ENCODE data around the gene GABRR2.

Gene GABRR2

DNA sequence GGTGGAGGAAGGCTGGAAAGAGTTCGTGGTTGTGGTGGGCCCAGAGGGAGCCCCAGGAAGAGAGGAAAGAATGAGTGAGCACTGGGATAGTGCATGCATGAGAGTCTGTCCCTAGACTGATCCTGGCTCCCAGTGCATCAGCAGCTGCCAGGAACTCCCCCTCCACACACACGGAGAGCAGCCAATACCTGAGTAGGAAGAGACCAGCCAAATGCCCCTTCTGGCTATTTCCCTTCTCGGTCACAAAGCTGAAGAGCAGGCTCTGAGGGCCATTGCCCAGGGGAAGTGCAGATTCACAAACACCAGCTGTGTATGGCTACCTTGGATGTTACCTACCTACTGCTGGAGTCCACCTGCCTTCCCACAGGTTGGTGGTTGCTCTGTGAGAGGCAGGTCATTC, 45.1 kb downstream of the GABRR2 start:
- DNase-seq (ENCODE audit: low read depth): no peak
- H3K4me3 ChIP-seq (ENCODE audit: low read depth, low read length): no peak overlapping the region

DNA sequence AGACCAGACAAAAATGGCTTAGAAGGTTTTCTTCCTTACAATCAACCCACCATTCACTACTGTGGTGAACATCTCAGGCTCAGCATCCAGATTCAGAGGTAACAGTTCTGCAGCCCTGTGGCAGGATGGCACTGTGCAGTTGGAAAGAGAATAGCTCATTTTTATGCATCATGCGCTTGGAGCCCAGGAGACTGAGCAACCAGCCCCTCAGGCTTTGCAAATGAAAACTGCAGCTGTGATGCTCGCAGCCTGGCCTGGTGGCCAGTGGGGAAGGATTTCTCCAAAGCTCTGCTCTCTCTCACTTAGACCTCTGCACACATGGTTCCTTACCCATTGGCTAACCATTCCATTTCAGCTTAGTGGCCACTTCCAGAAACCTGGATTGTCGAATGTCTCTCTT, 45.8 kb downstream of the GABRR2 start:
- DNase-seq (ENCODE audit: low read depth): no peak

DNA sequence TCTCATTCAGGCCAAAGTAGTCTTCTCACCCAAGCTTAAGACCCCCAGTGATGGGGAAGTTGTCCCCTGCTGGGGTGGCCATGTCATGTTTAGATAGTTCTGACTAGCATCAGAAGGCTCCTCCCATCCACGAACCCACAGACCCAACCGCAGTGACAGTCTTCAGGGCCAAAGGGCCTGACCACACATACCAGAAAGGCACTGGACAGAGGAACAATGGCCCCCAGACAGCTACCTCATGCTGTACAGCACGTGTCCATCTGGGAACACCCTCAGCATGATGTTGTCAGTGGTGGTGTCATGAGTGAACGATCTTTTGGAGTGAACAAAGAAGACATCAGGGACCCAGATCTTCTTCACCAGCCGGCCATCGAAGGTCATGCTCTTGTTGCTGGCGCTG, 46.3 kb downstream of the GABRR2 start:
- H3K4me3 ChIP-seq (ENCODE audit: low read depth, low read length): no peak overlapping the region
- DNase-seq (ENCODE audit: low read depth): no peak

More for the DNA sequence above, 45.8 kb downstream of the GABRR2 start:
- no peak overlapping the region for H3K4me3 ChIP-seq (ENCODE audit: low read depth, low read length)

DNA sequence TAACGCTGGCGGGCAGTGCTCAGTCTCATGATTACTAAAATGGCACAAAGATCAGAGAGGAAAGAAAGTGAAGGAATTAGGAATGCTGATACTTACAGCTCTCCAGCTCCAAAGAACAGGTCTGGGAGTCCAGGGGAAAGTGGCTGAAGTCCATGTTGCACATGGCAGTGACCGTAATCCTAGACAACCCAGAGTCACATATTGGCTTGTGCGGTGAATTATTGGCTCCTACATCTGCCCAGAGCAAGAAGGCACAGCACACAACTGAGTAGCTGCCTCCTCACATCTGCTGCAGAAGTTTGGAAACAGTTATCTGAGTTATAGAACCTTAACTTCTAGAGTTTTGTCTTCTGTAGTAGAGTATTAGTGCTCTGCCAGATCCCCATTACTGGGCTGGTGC, 47.2 kb downstream of the GABRR2 start:
- DNase-seq (ENCODE audit: low read depth): no peak
- H3K4me3 ChIP-seq (ENCODE audit: low read depth, low read length): no peak overlapping the region

DNA sequence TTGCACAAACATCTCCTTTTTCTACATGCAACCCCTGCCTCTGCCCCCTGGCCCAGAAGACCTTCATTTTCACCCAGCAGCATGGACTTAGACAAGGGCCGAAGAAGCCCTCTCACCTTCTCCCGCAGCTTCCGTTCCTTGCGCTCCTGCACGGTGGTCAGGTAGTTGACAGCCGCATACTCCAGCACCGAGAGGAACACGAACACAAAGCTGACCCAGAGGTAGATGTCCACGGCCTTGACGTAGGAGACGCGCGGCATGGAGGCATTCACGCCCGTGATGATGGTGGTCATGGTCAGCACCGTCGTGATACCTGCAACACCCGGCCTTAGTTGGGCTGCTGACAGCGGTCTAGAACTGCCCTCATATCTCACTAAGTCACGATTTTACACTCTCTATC, 50.8 kb downstream of the GABRR2 start:
- DNase-seq (ENCODE audit: low read depth): no peak

DNA sequence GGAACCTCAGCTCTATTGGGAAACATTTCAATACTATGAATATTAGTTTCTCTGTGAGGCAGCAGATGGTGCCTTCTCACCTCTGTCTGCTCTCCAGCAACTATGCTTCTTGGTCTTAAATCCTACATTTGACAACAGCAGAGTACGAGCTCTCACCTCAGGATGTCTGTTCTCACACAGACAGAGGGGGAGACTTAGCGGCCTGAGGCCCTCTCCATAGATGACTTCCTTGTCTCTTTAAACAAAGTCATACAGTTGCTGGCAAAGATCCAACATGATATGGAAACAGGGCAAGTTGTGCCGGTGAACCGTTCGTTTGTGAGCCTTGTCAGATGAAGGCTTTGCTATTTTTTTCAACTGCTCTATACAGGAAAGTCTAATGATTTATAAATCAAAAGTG, 54.3 kb downstream of the GABRR2 start:
- H3K4me3 ChIP-seq (ENCODE audit: low read depth, low read length): no peak overlapping the region
- no peak for DNase-seq (ENCODE audit: low read depth)

More for the DNA sequence above, 50.8 kb downstream of the GABRR2 start:
- no peak overlapping the region for H3K4me3 ChIP-seq (ENCODE audit: low read depth, low read length)

DNA sequence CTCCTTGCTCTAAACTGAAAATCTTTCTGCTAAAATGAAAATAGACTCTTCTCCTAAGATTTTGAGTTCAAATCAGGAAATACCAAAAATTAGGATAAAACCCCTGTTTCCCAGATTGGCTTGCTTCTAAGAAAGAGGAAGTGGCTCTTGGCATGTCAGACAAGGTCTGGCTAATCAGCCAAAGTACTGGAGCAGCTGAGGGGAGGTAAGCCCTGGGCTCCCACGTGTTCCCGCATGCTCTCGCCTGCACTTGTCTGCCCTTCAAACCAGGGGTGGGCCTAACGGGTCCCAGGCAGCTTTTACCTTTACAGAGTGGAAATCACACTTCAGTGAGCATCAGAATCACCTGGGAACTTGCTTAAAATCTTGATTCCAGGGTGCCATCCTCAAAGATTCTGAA, 54.8 kb downstream of the GABRR2 start:
- H3K4me3 ChIP-seq (ENCODE audit: low read depth, low read length): no peak overlapping the region
- no peak for DNase-seq (ENCODE audit: low read depth)

DNA sequence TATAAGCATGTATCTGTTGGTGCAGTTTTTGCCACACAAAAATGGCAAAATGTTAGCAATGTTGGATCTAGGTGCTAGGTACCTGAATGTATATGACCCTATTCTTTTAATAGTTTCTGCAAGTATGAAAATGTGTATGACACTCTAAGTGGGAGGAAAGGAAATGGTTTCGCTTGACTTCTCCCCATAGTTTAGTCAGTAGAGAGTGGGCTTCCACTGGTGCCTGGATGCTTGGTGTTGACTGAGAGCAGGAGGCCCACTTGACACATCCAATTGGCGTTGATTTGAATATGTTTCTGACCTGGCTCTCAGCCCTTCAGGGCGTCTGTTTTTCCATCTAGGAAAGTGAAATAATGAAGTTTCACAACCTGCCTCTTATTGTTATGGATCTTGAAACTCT, 56.2 kb downstream of the GABRR2 start:
- no peak for DNase-seq (ENCODE audit: low read depth)
- no peak overlapping the region for H3K4me3 ChIP-seq (ENCODE audit: low read depth, low read length)

DNA sequence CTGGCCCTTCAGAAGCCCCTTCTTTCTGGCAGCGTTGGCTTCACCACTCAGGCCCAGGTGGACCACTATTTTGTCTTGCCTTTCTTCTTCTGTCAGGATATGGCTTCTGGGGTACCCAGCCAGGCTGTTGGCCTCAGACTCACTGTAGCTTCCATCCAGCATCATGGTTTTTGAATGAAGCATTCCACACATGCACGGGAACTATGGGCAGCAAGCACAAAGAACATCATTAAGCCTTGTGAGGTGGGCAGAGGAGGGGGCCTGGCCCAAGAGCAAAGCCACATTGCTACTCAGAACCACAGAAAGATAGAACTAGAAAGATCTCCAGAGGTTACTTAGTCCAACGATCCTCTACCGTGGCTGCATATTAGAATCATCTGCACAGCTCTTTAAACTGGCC, 57.3 kb downstream of the GABRR2 start:
- no peak for DNase-seq (ENCODE audit: low read depth)
- H3K4me3 ChIP-seq (ENCODE audit: low read depth, low read length): no peak overlapping the region

DNA sequence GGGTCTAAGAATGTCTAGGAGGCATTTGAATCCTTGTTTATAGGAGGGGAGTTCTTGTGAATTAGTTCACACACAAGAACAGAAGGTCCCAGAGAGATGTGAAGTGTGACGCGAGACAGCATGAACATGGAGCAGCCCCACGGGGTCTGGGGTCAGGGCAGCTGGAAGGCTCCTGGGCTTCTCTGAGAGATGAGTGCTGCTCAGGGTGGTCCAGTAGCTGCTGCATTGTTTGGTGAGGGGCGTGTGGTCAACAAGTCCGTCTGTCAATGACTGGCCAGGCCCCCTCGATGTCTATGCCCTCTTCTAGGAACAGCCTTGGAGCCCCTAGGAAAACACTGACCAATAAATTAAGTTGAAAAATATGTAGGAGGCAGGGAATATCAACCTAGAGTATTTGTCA, 57.8 kb downstream of the GABRR2 start:
- no peak for DNase-seq (ENCODE audit: low read depth)
- H3K4me3 ChIP-seq (ENCODE audit: low read depth, low read length): no peak overlapping the region

DNA sequence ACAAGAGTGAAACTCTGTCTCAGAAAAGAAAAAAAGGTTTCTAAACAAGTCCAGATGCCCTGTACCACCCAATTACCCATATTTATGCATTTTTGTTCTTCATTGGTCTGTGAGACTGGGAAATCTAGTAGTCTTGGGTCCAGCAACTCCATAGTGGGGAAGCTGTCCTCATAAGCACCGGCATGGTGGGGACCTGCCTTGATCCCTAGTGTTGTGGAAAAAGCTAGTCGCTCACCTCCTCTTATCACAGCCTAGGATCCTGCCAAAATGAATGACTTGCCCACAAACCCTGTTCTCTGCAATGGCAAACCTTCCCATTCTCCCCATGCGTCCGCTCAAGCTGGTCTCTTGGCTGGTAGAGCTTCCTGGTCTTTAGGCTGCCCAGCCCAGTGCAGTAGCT, 59.7 kb downstream of the GABRR2 start:
- no peak for DNase-seq (ENCODE audit: low read depth)
- H3K4me3 ChIP-seq (ENCODE audit: low read depth, low read length): no peak overlapping the region

DNA sequence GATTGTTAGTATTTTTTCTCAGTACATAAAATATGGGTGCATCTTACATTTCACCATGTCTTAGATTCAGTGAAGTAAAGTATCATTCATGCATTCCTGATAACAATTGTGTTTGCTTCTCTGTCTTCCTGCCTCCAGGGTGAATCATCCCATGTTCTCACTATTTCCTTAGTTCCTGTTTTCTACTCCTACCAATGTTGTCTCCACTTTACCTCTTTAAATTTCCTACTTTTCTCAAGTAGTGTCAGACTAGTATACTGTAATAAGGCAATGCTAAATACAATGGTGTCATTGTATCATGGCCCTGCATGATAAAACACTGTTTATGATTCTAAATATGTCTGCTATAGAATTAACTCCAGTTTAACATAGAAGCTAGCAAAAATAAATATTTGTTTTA, 60.5 kb downstream of the GABRR2 start:
- no peak for DNase-seq (ENCODE audit: low read depth)
- no peak overlapping the region for H3K4me3 ChIP-seq (ENCODE audit: low read depth, low read length)

DNA sequence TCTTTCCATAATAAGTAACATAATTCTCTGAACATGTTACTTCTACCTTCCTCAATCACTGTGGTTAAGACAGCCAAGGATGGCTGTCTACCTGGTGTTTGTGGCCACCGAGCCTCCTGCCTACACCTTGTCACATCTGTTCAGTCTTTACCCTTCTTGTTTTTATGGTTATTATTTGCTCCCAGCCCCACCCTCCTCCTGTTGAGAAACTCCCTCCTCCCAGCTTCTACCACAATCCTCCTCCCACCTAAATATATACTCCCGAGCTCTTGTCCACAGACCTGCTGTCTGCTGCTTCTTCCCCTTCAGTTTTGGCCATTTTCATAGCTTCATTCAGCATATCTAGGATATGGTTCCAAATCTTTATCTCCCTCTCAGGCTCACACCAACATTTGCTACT, 62.2 kb downstream of the GABRR2 start:
- H3K4me3 ChIP-seq (ENCODE audit: low read depth, low read length): no peak overlapping the region
- DNase-seq (ENCODE audit: low read depth): no peak

DNA sequence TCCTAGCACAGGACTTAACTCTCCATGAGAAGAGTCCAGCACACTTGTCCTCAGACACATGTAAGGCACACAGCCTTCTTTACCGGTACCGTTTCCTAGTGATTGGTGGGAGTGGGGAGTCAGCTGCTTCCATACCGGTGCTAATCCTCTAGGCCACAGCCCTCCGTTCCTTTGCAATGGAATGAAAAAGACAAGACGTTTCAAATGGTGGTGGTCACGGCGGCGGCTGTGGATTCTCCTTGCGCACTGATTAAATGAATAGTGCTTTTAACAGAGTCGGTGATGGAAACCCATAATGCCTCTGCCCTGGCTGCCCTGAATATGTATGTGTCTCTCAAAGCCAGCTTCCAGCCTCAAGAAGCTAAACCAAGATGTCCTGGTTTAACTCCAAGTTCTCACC, 63.1 kb downstream of the GABRR2 start:
- no peak overlapping the region for H3K4me3 ChIP-seq (ENCODE audit: low read depth, low read length)
- DNase-seq (ENCODE audit: low read depth): no peak

DNA sequence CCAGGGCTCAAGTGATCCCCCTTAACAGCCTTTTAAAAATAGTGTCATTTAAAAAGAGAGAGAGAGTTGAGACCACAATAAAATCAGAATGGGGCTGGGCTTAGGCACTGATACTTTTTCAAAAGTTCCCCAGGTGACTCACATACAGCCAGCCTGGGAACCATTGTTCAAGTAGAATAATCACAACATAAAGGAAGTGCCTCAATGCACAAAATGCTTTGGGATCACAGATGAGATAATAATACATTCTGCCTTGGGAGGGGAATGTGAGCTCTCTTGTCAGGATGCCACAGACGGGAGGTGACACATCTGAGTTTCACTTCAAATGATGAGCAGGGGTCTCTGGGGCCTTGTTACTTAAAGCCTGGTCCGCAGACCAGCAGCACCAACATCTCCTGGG, 63.9 kb downstream of the GABRR2 start:
- no peak for DNase-seq (ENCODE audit: low read depth)
- H3K4me3 ChIP-seq (ENCODE audit: low read depth, low read length): no peak overlapping the region

DNA sequence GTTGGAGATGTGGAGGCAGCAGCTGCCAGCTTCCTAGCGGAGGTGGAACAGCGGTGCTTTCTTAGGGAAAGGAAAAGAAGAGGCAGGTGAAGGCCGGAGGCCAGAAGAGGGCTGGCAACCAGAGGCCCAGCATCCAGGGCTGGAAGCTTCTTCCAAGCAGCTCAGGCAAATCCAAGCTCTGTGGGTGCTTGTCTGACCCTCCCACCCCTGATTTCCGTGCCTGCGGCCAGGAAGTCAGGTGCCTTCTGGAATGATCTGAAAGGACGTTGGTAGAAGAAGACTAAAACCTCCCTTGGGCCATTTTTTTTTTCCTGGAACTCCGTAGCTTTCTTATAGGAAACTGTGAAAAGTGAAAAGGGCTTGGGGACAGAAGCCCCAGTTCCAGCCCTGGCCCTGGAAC, 64.9 kb downstream of the GABRR2 start:
- no peak for DNase-seq (ENCODE audit: low read depth)
- no peak overlapping the region for H3K4me3 ChIP-seq (ENCODE audit: low read depth, low read length)

DNA sequence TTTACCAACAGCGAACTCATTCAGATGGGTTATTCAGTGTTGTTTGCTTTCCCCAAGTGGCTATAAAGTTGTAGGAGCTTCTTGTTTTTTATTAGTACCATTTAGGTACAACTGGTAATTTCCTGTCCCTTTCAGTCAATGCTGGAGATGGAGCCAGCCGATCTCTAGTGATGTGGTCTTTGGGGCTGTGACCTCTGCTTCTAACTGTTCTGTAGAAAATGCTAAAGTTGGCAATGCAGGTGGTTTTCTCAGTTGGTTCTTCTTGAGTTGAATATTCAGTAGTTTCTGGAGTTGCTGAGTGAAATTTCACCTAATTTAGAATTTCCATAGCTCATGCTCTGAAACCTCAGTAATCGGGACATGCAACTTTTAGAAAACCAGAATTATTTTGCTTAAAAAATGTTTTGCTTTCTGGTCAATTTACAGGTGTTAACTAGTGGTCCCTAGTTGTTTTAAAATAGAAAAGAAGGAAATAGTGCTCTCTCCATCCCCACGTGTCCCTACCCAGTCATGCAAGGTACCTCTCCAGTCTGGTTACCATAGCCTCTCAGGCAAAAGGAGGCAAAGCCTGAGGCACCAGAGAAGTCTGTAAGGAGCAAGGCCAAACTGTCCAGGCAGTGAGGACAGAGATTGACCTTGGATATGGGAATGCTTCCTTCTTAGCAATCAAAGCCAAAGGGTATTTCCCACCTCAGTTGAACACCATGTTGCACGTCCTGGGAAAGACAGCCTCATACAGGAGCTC, 70.7 kb downstream of the GABRR2 start:
- H3K4me3 ChIP-seq (ENCODE audit: low read depth, low read length): no peak overlapping the region
- DNase-seq (ENCODE audit: low read depth): no peak

DNA sequence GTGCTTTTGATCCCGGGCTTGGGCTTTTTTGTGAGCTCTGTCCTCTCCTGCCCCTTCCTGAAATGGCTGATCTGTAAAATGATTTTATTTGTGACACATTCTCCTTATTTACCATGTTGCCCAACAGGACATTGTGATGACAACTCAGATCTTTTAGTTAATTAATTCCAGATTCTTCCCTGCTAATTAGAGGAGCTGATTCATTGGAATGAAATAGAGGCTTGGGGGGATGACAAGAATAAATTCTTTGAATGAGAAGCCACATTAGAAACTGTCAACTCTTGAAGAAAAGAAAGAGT, 71.8 kb downstream of the GABRR2 start:
- no peak overlapping the region for H3K4me3 ChIP-seq (ENCODE audit: low read depth, low read length)
- DNase-seq (ENCODE audit: low read depth): no peak

DNA sequence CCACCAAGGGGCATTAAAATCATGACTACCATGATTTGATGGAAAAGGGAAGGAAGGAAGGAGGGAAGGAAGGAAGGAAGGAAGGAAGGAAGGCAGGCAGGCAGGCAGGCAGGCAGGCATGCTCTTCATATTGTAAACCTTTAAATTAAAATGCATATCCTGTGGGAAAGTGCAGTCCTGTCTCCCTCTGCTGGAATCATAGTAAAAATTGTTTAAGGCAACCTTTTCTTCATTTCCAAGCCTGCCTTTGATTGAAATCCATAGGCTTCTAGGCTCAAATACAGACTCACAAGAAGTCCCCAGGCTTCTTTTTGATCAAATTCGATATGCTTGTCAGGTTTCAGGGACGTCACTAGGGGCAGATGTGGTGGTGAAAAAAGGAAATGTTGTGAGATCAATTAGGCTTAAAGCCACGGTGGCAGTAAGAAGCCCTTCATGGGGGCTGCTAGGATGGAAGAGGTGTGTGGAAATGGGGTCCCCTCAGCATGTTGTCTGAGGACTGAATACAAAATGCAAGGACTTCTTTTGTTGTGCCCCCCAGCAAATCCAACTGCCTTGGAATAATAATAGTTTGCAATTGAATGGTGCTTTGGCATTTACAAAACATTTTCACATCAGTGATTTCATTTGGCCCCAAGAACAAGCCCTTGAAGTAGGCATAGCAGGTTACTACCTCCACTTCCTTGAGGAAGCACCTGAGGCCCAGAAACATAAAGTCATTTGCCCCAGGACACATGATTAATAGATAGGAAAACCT, 72.3 kb downstream of the GABRR2 start:
- peak; percentile 20 for DNase-seq (ENCODE audit: low read depth)

DNA sequence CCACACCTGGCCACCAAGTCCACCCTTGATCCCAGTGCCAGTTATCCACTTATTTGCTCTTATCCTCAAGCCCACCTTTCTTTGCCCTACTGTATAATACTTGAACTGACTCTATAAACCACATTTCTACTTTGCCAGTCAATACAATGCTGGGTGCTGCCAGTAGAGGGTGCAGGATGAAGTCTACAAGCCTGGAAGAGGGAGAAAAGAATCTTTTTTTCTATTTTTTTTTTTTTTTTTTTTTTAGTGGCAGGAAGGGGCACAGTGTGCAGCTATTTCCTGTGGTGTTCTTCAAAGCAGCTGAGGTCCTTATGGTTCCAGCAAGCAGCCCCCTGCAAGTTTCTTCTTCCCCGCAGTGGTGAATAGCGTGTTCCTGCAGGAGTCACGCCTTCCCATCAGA, 75.8 kb downstream of the GABRR2 start:
- DNase-seq (ENCODE audit: low read depth): no peak
- H3K4me3 ChIP-seq (ENCODE audit: low read depth, low read length): no peak overlapping the region

More for the DNA sequence above, 72.3 kb downstream of the GABRR2 start:
- no peak overlapping the region for H3K4me3 ChIP-seq (ENCODE audit: low read depth, low read length)

DNA sequence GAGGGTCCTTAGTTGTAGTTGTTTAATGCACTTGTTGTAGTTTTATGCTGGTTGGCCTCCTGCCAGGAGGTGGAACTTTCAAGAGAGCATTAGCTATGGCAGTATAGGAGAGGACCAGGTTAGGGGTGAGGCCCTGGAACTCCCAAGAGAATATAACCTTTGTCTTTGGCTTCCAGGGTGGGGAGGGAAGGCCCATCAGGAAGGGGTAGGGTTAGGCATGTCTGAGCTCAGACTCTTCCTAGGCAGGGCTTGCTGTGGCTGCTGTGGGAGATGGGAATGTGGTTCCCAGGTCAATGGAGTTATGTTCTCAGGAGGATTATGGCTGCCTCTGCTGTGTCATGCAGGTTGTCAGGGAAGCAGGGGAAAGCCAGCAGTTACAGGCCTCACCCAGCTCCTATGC, 77.9 kb downstream of the GABRR2 start:
- H3K4me3 ChIP-seq (ENCODE audit: low read depth, low read length): no peak overlapping the region
- DNase-seq (ENCODE audit: low read depth): no peak
